GM12865 (cell line): Measurements from ENCODE around the gene PPP1R12B.
A peak's percentile ranks its signal among the peaks of the same experiment; 100 is the strongest.

ENCODE experiments used
- DNase-seq: peaks from one replicate; pipeline ENCODE4 v3.0.0; 2010; ENCODE audit warnings: low read depth
- H3K4me3 ChIP-seq: 2 replicates; pipeline ENCODE4 v1.5.1; 2011; ENCODE audit warnings: mild to moderate bottlenecking, low read depth, low read length, control low read depth
- TF ChIP-seq, protein P1 (sequence below): IDR thresholded peaks from 2 replicates; pipeline ENCODE4 v1.5.1; 2011; ENCODE audit warnings: low read length, control low read depth, low read depth, inconsistent platforms; ENCODE audit not compliant: insufficient read depth; ENCODE audit errors: missing control alignments

PPP1R12B gene

DNA sequence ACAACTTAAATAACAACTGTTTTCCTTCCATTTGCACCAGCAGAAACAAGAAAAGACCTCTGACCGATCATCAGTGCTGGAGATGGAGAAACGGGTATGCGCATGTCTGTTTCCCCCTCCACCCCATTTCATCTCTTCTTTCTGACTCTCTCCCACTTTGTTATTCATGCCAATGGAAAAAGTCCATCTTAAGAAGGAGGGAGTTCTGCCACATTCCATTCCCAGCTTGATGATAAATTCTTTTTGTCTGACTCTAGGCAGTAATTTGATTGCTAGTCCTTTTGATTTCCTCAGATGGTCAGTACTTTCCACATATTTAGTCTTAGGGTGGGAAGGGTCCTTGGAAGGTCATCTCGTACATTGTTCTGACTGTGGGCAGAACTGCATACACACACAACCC lies 219.2 kb downstream of the PPP1R12B start:
- no peak for DNase-seq
- TF ChIP-seq, protein P1, sequence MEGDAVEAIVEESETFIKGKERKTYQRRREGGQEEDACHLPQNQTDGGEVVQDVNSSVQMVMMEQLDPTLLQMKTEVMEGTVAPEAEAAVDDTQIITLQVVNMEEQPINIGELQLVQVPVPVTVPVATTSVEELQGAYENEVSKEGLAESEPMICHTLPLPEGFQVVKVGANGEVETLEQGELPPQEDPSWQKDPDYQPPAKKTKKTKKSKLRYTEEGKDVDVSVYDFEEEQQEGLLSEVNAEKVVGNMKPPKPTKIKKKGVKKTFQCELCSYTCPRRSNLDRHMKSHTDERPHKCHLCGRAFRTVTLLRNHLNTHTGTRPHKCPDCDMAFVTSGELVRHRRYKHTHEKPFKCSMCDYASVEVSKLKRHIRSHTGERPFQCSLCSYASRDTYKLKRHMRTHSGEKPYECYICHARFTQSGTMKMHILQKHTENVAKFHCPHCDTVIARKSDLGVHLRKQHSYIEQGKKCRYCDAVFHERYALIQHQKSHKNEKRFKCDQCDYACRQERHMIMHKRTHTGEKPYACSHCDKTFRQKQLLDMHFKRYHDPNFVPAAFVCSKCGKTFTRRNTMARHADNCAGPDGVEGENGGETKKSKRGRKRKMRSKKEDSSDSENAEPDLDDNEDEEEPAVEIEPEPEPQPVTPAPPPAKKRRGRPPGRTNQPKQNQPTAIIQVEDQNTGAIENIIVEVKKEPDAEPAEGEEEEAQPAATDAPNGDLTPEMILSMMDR: no peak

DNA sequence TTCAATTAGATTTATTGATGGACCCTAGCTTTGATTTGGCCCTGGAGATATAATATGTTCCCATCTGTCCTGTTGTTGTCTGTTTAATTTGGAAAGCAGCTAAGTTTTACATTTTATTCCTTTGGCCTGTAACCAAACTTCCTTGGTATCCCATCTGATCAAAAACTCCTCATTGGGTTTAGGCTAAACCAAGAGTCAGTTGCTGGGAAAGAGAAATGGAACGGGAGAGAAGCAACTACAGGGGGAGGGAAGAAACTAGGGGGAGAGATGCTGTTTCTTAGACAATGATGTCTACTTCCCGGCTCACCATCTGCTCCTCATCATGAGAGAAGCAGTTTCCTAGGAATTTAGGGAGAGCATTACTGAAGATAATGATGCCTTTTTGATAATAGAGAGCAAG lies 219.9 kb downstream of the PPP1R12B start:
- no peak for DNase-seq
- H3K4me3 ChIP-seq: no peak overlapping the region
- TF ChIP-seq, protein P1: no peak

More for the DNA sequence above, 219.2 kb downstream of the PPP1R12B start:
- H3K4me3 ChIP-seq: no peak overlapping the region

DNA sequence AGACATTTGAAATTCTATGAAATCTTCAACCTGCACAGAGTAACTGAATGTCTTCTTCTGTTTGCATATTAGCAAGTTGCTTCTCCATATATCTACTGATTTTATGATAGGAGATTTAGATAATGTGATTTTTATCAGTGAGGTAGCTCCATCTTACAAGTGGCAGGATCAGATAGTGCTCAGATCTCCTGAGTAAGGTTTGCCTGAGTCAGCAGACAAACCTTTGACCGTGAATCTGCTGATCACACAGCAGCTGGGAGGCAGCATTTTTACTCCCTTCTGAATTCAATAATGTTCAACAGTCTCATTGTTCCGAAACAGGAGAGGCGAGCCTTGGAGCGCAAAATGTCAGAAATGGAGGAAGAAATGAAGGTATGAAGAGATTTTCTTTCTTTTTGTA lies 220.3 kb downstream of the PPP1R12B start:
- no peak overlapping the region for H3K4me3 ChIP-seq
- no peak for DNase-seq
- TF ChIP-seq, protein P1: no peak

DNA sequence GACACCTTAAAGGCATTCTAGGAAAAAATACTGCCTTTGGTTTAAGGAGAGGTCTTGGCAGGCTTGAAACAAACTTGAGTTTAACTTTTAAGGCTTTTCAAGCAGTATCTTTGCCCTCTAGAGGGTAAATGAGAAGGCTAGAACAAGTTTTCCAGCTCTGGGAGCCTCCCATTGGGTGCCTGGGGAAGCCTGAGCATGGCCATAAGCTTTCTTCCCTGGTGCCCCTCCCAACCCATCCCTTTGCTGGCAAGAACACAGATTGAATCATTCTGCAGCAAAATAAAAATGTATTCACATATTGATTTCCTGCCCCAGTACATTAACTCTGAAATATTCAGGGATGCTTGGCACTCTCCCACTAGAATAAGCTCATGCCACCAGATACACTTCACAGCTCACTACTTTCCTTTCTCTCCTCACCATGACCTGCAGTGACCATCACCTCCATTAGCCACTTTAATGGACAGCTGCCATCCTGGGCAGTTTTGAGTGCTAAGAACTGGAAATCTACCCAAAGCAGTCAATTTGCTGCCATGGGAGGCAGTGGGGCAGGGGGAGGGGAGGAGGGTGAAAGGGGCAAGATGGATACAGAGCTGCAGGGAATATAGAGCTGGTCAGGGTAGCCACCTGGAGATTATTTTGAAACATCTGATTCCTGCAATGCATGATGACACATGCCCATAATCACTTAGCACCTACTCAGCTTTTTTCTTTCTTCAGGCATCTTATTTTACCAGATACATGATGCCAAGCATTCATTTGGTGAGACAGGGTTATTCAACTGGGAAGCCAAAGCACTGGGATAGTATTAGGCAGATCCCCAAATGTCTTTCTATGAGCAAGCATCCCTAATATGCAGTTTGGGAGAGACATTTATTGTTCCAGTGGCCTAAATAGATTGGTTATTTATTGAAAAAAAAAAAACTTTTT lies 221.2 kb downstream of the PPP1R12B start:
- DNase-seq: no peak
- TF ChIP-seq, protein P1: no peak

DNA sequence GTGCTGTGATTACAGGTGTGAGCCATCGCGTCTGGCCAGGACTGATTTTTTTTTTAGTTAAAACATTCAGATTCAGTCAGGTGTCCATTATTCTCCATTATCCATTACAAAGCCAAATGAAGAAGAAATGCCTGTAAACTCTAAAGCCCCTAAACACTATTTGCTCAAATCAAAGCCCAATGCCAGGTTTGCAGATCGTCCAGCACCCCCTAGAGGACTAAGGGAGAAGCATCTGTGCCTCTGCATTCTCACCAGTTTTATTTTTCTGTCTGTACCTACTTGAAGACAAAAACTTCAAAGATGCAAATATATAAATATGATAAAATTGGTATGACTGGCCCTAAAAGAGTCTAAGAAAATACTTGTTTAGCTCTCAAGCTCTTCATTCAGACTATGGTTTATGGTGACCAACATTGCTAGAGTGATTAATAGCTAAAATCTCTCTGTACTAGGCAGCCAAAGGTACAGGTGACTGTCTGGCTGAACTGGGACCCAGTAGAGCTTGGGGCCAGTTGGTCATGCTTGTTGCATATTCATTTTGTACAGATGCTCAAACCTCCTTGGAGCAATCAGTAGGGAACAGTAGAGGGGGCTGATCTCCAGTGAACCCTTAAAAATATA lies 223.3 kb downstream of the PPP1R12B start:
- no peak overlapping the region for H3K4me3 ChIP-seq
- TF ChIP-seq, protein P1: peak; percentile 87
- peak; percentile 69 for DNase-seq

More for the DNA sequence above, 221.2 kb downstream of the PPP1R12B start:
- no peak overlapping the region for H3K4me3 ChIP-seq

DNA sequence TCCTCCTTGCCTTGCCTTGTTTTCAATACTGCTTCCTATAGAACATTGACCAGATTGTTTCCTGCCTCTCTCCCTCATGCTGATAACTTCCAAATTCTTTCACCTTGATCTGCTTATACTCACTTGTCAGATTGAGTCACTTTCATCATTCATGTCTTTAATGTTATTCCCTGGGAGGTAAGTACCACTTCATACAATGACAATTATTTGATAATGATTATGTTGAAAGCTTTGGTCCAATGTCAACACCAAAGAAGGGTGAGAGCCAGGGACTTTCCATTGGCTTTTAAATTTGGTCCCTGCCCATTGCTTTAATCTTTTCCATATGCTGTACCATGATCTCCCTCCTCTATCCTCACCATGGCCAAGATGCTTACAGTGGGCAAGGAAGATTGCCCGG lies 224.4 kb downstream of the PPP1R12B start:
- DNase-seq: no peak
- H3K4me3 ChIP-seq: no peak overlapping the region
- TF ChIP-seq, protein P1: no peak
